22Rv1 (cell line): ENCODE measurements around the gene PPRC1.

Experiments
- ZFX ChIP-seq: fragments of 450-650 bp; IDR thresholded peaks from 2 replicates; pipeline ENCODE4 v1.6.1; 2017; ENCODE audit warnings: antibody characterized with exemption, borderline replicate concordance
- TF ChIP-seq, protein P1 (sequence below): fragments of 450-650 bp; IDR thresholded peaks from 2 replicates; pipeline ENCODE4 v1.5.1; 2017; ENCODE audit warnings: mild to moderate bottlenecking

DNA sequence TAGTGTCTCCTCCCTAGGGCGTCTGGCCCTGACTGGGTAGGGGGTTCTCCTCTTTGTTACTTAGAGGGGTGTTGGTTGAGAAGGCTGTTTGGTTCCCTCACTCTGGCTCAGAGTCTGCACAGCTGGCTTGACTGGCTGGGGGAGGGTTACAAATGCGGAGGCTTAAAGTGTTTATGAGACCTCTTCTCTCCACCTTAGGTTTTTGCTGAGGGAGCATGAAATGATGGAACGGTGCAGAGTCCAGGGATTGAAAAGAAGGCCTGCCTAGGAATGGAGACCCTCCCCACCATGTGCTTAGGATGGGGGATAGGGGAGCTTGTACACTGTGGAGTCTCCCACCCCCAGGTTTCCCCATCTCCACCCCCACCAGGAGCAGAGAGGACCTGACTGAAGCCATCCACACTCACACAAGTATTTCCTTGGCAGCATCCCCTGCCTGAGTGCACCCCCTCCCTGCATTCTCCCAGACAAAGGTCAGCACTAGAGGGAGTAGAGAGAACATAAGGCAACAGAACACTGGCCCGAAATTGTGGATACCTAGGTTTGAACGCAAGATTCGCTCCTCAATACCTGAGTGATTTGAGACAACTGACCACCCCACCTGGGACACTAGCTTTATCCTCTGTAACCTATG lies 11.0 kb upstream of the PPRC1 start:
- TF ChIP-seq, protein P1, sequence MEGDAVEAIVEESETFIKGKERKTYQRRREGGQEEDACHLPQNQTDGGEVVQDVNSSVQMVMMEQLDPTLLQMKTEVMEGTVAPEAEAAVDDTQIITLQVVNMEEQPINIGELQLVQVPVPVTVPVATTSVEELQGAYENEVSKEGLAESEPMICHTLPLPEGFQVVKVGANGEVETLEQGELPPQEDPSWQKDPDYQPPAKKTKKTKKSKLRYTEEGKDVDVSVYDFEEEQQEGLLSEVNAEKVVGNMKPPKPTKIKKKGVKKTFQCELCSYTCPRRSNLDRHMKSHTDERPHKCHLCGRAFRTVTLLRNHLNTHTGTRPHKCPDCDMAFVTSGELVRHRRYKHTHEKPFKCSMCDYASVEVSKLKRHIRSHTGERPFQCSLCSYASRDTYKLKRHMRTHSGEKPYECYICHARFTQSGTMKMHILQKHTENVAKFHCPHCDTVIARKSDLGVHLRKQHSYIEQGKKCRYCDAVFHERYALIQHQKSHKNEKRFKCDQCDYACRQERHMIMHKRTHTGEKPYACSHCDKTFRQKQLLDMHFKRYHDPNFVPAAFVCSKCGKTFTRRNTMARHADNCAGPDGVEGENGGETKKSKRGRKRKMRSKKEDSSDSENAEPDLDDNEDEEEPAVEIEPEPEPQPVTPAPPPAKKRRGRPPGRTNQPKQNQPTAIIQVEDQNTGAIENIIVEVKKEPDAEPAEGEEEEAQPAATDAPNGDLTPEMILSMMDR = no peak
- TF ChIP-seq ZFX = no peak
